GM12878 (cell line): ENCODE data around the gene SIGLEC14.

Source experiments
- CHD1 ChIP-seq: IDR thresholded peaks from 2 replicates; pipeline ENCODE4 v1.6.1; 2012; ENCODE audit warnings: low read depth, low read length, improper control_type of control experiment
- GABPA ChIP-seq: IDR thresholded peaks from 2 replicates; pipeline ENCODE4 v1.6.1; 2014; ENCODE audit warnings: antibody characterized with exemption, low read depth, mild to moderate bottlenecking, inconsistent platforms
- LARP7 ChIP-seq: fragments of 450-650 bp; IDR thresholded peaks from 2 replicates; pipeline ENCODE4 v1.6.1; 2017; ENCODE audit warnings: mild to moderate bottlenecking
- SIN3A ChIP-seq: IDR thresholded peaks from 2 replicates; pipeline ENCODE4 v1.6.1; 2012; ENCODE audit warnings: low read depth, low read length, improper control_type of control experiment
- SMC3 ChIP-seq: IDR thresholded peaks from 2 replicates; pipeline ENCODE4 v1.6.1; 2011; ENCODE audit warnings: low read length, improper control_type of control experiment, borderline replicate concordance
- WRNIP1 ChIP-seq: IDR thresholded peaks from 2 replicates; pipeline ENCODE4 v1.6.1; 2011; ENCODE audit warnings: low read depth, low read length, improper control_type of control experiment, borderline replicate concordance
- TF ChIP-seq, protein P1 (sequence below), 3 experiments: IDR thresholded peaks in 2 of 3; conservative IDR thresholded peaks in 1 of 3; 2 replicates each; pipeline ENCODE4 v1.5.1; 2011; ENCODE audit warnings: low read depth in 3 of 3, low read length in 3 of 3, mild to moderate bottlenecking in 3 of 3, control low read depth in 2 of 3, moderate library complexity in 2 of 3, inconsistent platforms in 1 of 3, mixed read lengths in 1 of 3; ENCODE audit not compliant: control insufficient read depth in 2 of 3, insufficient read depth in 1 of 3; ENCODE audit errors: extremely low read depth in 1 of 3
- TF ChIP-seq, protein P2 (sequence below): fragments of 150-350 bp; IDR thresholded peaks from 2 replicates; pipeline ENCODE4 v1.6.1; 2016; ENCODE audit warnings: low read depth, low read length

DNA sequence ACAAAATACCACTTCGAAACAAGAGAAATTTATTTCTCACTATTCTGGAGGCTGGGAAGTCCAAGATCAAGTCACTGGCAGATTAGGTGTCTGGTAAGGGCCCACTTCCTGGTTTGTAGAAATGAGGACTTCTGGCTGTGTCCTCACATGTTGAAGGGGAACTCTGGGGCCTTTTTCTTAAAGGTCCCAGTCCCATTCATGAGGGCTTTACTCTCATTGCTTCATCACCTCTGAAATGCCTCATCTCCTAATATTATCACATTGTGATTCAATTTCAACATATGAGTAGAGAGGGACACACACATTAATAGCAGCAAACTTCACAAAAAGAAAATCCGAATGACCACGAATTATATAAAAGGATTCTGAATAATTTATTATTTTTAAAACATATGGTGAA is 21.6 kb upstream of the SIGLEC14 start:
- TF ChIP-seq SMC3 (no peak), SIN3A (no peak), LARP7 (no peak), CHD1 (no peak), WRNIP1 (no peak), GABPA (no peak)
- TF ChIP-seq, protein P1, sequence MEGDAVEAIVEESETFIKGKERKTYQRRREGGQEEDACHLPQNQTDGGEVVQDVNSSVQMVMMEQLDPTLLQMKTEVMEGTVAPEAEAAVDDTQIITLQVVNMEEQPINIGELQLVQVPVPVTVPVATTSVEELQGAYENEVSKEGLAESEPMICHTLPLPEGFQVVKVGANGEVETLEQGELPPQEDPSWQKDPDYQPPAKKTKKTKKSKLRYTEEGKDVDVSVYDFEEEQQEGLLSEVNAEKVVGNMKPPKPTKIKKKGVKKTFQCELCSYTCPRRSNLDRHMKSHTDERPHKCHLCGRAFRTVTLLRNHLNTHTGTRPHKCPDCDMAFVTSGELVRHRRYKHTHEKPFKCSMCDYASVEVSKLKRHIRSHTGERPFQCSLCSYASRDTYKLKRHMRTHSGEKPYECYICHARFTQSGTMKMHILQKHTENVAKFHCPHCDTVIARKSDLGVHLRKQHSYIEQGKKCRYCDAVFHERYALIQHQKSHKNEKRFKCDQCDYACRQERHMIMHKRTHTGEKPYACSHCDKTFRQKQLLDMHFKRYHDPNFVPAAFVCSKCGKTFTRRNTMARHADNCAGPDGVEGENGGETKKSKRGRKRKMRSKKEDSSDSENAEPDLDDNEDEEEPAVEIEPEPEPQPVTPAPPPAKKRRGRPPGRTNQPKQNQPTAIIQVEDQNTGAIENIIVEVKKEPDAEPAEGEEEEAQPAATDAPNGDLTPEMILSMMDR (IDR thresholded peaks at IDR 0.05 in 2 of 3, conservative IDR thresholded peaks at IDR 0.05 in 1 of 3; ENCODE audit: control insufficient read depth in 2 of 3, extremely low read depth in 1 of 3, insufficient read depth in 1 of 3, low read depth in 3 of 3, low read length in 3 of 3) = no peak
- TF ChIP-seq, protein P2, sequence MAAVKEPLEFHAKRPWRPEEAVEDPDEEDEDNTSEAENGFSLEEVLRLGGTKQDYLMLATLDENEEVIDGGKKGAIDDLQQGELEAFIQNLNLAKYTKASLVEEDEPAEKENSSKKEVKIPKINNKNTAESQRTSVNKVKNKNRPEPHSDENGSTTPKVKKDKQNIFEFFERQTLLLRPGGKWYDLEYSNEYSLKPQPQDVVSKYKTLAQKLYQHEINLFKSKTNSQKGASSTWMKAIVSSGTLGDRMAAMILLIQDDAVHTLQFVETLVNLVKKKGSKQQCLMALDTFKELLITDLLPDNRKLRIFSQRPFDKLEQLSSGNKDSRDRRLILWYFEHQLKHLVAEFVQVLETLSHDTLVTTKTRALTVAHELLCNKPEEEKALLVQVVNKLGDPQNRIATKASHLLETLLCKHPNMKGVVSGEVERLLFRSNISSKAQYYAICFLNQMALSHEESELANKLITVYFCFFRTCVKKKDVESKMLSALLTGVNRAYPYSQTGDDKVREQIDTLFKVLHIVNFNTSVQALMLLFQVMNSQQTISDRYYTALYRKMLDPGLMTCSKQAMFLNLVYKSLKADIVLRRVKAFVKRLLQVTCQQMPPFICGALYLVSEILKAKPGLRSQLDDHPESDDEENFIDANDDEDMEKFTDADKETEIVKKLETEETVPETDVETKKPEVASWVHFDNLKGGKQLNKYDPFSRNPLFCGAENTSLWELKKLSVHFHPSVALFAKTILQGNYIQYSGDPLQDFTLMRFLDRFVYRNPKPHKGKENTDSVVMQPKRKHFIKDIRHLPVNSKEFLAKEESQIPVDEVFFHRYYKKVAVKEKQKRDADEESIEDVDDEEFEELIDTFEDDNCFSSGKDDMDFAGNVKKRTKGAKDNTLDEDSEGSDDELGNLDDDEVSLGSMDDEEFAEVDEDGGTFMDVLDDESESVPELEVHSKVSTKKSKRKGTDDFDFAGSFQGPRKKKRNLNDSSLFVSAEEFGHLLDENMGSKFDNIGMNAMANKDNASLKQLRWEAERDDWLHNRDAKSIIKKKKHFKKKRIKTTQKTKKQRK = no peak
